HepG2 (cell line): Measurements from ENCODE around the gene CWF19L2. TPM values are rescaled to one million over a fixed set of nuclear protein-coding genes. Genes with fewer than 3 reads are reported as not detected.

Source experiments
- ARID5B ChIP-seq: IDR thresholded peaks from 2 replicates; pipeline ENCODE4 v1.4.0; 2020; ENCODE audit warnings: mild to moderate bottlenecking, missing genetic modification reagents
- ATF1 ChIP-seq: IDR thresholded peaks from 2 replicates; pipeline ENCODE4 v1.6.1; 2016; ENCODE audit warnings: mild to moderate bottlenecking, control low read depth
- CEBPB ChIP-seq: IDR thresholded peaks from 2 replicates; pipeline ENCODE4 v1.6.1; 2011; ENCODE audit warnings: low read depth, low read length, improper control_type of control experiment, borderline replicate concordance
- EP300 ChIP-seq, 3 experiments: sonication (generic) in 1 of 3; formaldehyde crosslinking in 1 of 3; IDR thresholded peaks; 2 replicates each; pipeline versions ENCODE4 v1.5.1 to v1.6.1; 2011 to 2020; ENCODE audit warnings: low read depth in 2 of 3, low read length in 2 of 3, borderline replicate concordance in 1 of 3, improper control_type of control experiment in 1 of 3, mild to moderate bottlenecking in 1 of 3, missing genetic modification reagents in 1 of 3, moderate library complexity in 1 of 3
- GATAD2A ChIP-seq: IDR thresholded peaks from 2 replicates; pipeline ENCODE4 v1.6.1; 2016
- GRHL1 ChIP-seq: sonication (generic); formaldehyde crosslinking; conservative IDR thresholded peaks from 2 replicates; pipeline ENCODE4 v1.8.0; 2022; ENCODE audit warnings: missing genetic modification reagents
- HMG20A ChIP-seq: IDR thresholded peaks from 2 replicates; pipeline ENCODE4 v1.6.1; 2016; ENCODE audit warnings: borderline replicate concordance
- ISL2 ChIP-seq: sonication (generic); formaldehyde crosslinking; IDR thresholded peaks from 2 replicates; pipeline ENCODE4 v1.5.0; 2020; ENCODE audit warnings: missing genetic modification reagents
- MAFF ChIP-seq: IDR thresholded peaks from 2 replicates; pipeline ENCODE4 v1.6.1; 2011; ENCODE audit warnings: low read depth, low read length, improper control_type of control experiment
- MAFK ChIP-seq, 2 experiments: IDR thresholded peaks in 1 of 2; conservative IDR thresholded peaks in 1 of 2; 2 replicates each; pipeline ENCODE4 v1.6.1; 2011; ENCODE audit warnings: improper control_type of control experiment in 2 of 2, low read length in 2 of 2
- PRMT3 ChIP-seq: sonication (generic); formaldehyde crosslinking; IDR thresholded peaks from 2 replicates; pipeline ENCODE4 v1.8.1; 2022; ENCODE audit warnings: low read depth, mild to moderate bottlenecking, moderate library complexity, missing genetic modification reagents, borderline replicate concordance
- SOX13 ChIP-seq, 3 experiments: fragments of 450-650 bp in 1 of 3; sonication (generic) in 1 of 3; formaldehyde crosslinking in 1 of 3; IDR thresholded peaks in 2 of 3; conservative IDR thresholded peaks in 1 of 3; 2 replicates each; pipeline versions ENCODE4 v1.5.0 to v1.6.1; 2016 to 2020; ENCODE audit warnings: antibody characterized with exemption in 1 of 3, mild to moderate bottlenecking in 1 of 3, missing compliant biosample characterization in 1 of 3, missing genetic modification reagents in 1 of 3, moderate library complexity in 1 of 3
- SOX6 ChIP-seq, 2 experiments: fragments of 450-650 bp in 1 of 2; sonication (generic) in 1 of 2; formaldehyde crosslinking in 1 of 2; IDR thresholded peaks; 2 replicates each; pipeline versions ENCODE4 v1.4.0 to v1.6.1; 2017 to 2020; ENCODE audit warnings: antibody characterized with exemption in 1 of 2, mild to moderate bottlenecking in 1 of 2, missing genetic modification reagents in 1 of 2
- ZNF281 ChIP-seq: sonication (generic); formaldehyde crosslinking; IDR thresholded peaks from 2 replicates; pipeline ENCODE4 v1.4.0; 2020; ENCODE audit warnings: missing genetic modification reagents, borderline replicate concordance
- ZNF3 ChIP-seq: IDR thresholded peaks from 2 replicates; pipeline ENCODE4 v1.7.0; 2017; ENCODE audit warnings: inconsistent platforms
- ZNF331 ChIP-seq: sonication (generic); formaldehyde crosslinking; IDR thresholded peaks from 2 replicates; pipeline ENCODE4 v1.4.0; 2020; ENCODE audit warnings: missing genetic modification reagents
- ZNF672 ChIP-seq: sonication (generic); formaldehyde crosslinking; IDR thresholded peaks from 2 replicates; pipeline ENCODE4 v1.8.1; 2022; ENCODE audit warnings: missing genetic modification reagents
- polyA plus RNA-seq, 8 experiments: library from polyadenylated mRNA; depleted of rRNA in 3 of 8; stranded (reverse) in 7 of 8; unstranded in 1 of 8; fragments of >200 nt; fragmentation: Illumina TruSeq in 4 of 8; extraction: Trizol in 4 of 8; gene quantifications; 2 replicates each; pipeline versions ENCODE4 v1.2.1 to v1.2.3, GENCODE V29; 2011 to 2016; ENCODE audit warnings: low read depth in 4 of 8, missing spikeins in 1 of 8, mixed read lengths in 1 of 8; ENCODE audit not compliant: insufficient read depth in 1 of 8
- total RNA-seq, 5 experiments: library from RNA; depleted of rRNA; stranded (reverse); fragments of >200 nt; fragmentation: Illumina TruSeq; extraction: Trizol; gene quantifications; 2 replicates each; pipeline ENCODE4 v1.2.3, GENCODE V29; 2016; ENCODE audit warnings: low read depth in 1 of 5
- TF ChIP-seq, protein P1 (sequence below): sonication (generic); formaldehyde crosslinking; IDR thresholded peaks from 2 replicates; pipeline ENCODE4 v1.4.0; 2020; ENCODE audit warnings: missing genetic modification reagents, borderline replicate concordance

The CWF19L2 gene
- total and polyA plus RNA-seq, 2 of the 13 experiments (the other 11 are each of a cell fraction or from before 2014, with no cell fraction given), result 2.2 to 18.6 TPM

DNA sequence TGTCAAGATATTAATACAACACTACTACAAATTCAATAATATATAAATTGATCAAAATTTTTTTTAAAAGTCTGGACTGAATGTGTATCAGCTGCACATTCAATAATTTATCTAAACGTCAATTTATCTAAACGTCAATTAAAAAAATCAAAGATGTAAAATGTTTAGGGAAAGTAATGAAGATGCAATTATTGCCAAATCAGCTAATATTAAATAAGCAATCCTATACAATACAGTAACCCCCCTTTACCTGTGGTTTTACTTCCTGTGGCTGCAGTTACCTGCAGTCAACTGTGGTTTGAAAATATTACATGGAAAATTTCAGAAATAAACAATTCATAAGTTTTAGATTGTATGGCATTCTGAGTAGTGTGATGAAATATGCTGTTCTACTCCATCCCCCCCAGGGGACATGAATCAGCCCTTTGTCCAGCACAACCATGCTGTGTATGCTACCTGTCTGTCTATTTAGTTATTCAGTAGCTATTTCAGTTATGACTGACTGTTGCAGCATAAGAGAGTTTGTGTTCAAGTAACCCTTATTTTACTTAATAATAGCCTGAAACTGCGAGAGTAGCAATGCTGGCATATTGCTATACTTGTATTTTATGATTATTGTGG, 72.2 kb downstream of the CWF19L2 start (continued):
- TF ChIP-seq GATAD2A (CRISPR knock-in tag) (peak; percentile 52), ZNF281 (CRISPR knock-in tag) (peak; percentile 91), ISL2 (CRISPR knock-in tag) (0 out of 2 replicates have a peak, but pooled peaks have one; percentile 22), SOX6 (IDR thresholded peaks at IDR 0.05) (no peak), SOX6 (CRISPR knock-in tag; IDR thresholded peaks at IDR 0.05) (peak; percentile 53; the same call in 1 of the 2 replicates), MAFF (peak; percentile 85), CEBPB (peak; percentile 68), GRHL1 (CRISPR knock-in tag) (no peak), SOX13 (IDR thresholded peaks at IDR 0.05) (no peak), SOX13 (CRISPR knock-in tag; conservative IDR thresholded peaks at IDR 0.05 in 1 of 2, IDR thresholded peaks at IDR 0.05 in 1 of 2) (peak in 1 of 2 experiments; percentile 69; a peak in 2 of 4 replicates), PRMT3 (CRISPR knock-in tag) (no peak), ZNF672 (CRISPR knock-in tag) (no peak), EP300 (IDR thresholded peaks at IDR 0.05; ENCODE audit: low read depth in 2 of 2, low read length in 2 of 2) (peak in 1 of 2 experiments; percentile 56; a peak in 2 of 4 replicates), EP300 (CRISPR knock-in tag; IDR thresholded peaks at IDR 0.05; ENCODE audit: borderline replicate concordance) (peak; percentile 69; the same call in 1 of the 2 replicates), HMG20A (CRISPR knock-in tag) (peak; percentile 52; the same call in 1 of the 2 replicates), ATF1 (CRISPR knock-in tag) (0 out of 2 replicates have a peak, but pooled peaks have one; percentile 15), ARID5B (CRISPR knock-in tag) (peak; percentile 75), ZNF3 (no peak), MAFK (conservative IDR thresholded peaks at IDR 0.05 in 1 of 2, IDR thresholded peaks at IDR 0.05 in 1 of 2; ENCODE audit: low read length in 2 of 2) (peak; percentile 84 to 88), ZNF331 (CRISPR knock-in tag) (no peak; the same call in 1 of the 2 replicates)
- TF ChIP-seq, protein P1, sequence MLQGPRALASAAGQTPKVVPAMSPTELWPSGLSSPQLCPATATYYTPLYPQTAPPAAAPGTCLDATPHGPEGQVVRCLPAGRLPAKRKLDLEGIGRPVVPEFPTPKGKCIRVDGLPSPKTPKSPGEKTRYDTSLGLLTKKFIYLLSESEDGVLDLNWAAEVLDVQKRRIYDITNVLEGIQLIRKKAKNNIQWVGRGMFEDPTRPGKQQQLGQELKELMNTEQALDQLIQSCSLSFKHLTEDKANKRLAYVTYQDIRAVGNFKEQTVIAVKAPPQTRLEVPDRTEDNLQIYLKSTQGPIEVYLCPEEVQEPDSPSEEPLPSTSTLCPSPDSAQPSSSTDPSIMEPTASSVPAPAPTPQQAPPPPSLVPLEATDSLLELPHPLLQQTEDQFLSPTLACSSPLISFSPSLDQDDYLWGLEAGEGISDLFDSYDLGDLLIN, result no peak
